HG02885 (cell line): ENCODE measurements around the gene AGBL5.
A peak's percentile ranks its signal among the peaks of the same experiment; 100 is the strongest.
"Not testable (repeated sequence)": the region's sequence is repeated elsewhere in the genome, so short reads cannot be mapped to it uniquely, and the experiment has no call there.

Source experiments
- ATAC-seq: cut with Tn5 transposase; IDR thresholded peaks from one replicate; pipeline ENCODE4 v1.9.1; 2021; ENCODE audit warnings: mild to moderate bottlenecking; ENCODE audit not compliant: unreplicated experiment, poor library complexity

Gene AGBL5

DNA sequence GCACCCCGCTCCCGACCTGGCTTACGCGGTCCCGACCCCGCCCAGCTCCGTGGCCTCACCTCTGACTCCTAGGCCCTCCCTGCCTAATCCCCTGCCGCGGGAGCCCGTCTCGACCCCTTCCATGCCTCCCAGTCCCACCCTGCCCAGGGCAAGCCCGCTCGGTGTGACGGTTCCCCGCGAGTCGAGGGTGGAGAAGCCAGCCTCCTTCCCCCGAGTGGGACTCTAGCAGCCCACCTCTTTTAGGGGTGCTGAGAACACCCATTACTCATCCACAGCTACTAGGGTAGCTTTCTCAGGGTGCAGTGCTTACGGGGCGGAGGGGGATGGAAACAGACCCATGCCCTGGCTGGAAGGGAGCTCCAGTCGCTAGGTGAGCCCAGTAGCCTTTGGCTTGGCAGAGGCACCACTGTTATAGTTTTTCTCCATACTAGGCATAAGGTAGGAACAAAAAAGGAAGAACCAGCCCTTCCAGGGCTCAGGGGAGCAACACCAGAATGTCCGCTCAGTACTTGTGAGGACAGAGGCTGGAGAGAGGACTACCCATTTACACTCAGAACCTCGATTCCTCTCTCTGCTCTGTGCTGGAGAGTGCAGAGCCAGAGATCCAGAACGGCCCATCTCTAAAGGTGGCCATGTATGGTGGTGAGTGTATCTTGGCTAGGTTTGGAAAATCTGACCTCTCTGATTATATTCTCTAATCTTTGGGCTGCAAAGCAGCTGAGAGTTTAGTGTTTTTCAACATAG, 606 bp downstream of the AGBL5 start:
- no peak for ATAC-seq

GRCh38 chr2:27053321-27053720, 1.9 kb downstream of the AGBL5 start:
- no peak for ATAC-seq

- no peak for ATAC-seq
Measured at GRCh38 chr2:27053776-27054175, 2.3 kb downstream of the AGBL5 start.

GRCh38 chr2:27054721-27055120, 3.3 kb downstream of the AGBL5 start:
- ATAC-seq, result no peak

GRCh38 chr2:27057184-27057583, 5.7 kb downstream of the AGBL5 start:
- ATAC-seq, result no peak

DNA sequence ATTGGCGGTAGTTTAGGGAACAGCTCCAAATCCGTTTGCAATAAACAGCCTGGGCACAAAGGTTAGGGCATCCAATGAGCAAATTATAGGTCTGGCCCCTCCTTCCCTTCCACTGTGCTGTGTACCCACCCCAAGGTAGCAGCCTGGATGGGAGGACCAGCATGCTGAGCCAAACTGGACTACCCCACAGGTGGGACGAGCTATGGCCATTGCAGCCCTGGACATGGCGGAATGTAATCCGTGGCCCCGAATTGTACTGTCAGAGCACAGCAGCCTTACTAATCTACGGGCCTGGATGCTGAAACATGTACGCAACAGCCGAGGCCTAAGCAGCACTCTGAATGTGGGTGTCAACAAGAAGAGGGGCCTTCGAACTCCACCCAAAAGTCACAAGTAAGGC, 6.7 kb downstream of the AGBL5 start:
- no peak for ATAC-seq

GRCh38 chr2:27059141-27059820, 7.8 kb downstream of the AGBL5 start:
- no peak for ATAC-seq

GRCh38 chr2:27060323-27060722, 8.9 kb downstream of the AGBL5 start:
- ATAC-seq, result no peak

DNA sequence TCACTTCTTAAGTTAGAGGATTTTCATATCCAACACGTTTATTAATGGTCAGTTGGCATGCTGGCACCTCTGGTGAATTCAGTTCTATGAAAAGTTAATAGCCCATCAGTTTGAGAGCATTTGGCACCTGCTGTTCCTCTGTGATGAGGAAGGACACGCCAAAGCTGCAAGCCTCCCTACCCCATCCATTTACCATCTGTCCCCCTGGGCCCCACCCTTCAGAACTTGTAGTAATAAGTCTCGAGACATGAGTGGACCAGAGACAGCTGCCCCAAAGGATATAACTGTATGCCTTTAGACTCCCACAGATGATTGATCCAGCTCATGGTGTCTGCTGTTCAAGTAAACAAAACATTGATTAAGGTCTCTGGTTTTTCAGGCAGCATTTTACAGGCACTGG, 13.7 kb downstream of the AGBL5 start:
- ATAC-seq, result no peak

DNA sequence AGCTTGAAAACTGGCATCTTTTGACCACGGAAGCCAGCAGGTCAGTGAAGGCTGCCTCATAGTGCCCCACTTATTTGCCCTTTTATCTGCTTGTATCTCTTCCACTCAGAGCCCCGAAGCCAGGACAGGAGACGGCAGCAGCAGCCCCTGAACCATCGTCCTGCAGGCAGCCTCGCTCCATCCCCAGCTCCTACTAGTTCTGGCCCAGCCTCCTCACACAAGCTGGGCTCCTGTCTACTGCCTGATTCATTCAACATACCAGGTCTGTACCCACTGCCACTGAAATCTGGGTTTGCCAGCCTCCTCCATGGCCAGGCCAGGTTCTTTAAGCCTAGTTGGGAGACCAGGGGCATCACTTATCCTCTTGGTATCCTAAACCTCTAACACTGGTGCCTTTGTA, 15.9 kb downstream of the AGBL5 start:
- no peak for ATAC-seq

DNA sequence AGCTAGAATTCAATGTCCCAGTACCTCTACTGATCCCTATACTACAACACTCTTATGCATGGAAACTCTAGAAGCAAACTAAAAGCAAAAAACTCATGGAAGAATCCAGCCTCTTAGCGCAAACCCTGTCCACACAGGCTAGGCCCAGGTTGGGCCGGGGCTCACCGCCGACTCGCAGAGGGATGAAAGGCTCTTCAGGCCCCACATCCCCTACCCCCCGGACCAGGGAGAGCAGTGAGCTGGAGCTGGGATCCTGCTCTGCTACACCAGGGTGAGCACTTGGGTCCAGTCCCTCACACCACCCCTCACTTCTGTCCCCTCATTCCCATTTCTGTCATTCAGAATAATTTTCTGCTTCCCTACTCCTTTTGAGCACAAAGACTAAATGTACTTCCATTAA, 18.0 kb downstream of the AGBL5 start:
- no peak for ATAC-seq

GRCh38 chr2:27069961-27070618, 18.6 kb downstream of the AGBL5 start:
- no peak for ATAC-seq

DNA sequence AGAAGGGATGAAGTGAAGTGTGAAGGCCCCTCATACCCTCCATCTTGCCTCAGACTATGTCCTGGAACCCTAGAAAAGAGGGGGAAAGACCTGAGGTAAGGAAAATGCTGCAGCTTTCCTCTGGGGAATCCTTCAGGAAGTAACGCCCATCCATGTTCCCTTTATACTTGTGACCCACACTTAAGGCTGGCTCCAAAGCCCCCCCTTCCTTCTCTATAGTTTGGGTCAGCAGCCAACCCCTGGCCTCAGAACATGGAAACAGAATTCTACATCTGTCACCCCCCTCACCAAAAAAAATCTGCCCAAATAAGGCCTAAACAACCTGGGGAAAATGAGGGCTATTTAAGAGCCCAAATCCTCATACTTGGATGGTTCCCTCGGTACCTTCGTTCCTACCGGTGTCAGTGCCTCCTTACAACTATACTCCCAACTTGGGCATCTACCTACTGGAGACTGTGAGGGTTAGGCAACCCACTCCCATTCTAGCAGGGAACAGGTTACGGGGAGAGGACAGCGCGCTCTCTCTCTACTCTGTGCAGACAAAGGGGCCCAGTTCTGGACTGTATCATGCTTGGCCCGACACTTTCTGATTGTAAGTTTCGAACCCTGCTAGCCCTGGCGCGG, 19.3 kb downstream of the AGBL5 start:
- peak; percentile 10 for ATAC-seq

GRCh38 chr2:27071277-27071989, 20.0 kb downstream of the AGBL5 start, which contains the start of gene OST4:
Gene OST4, minus strand, starts transcription at chr2:27071654.
- peak; percentile 89 for ATAC-seq

DNA sequence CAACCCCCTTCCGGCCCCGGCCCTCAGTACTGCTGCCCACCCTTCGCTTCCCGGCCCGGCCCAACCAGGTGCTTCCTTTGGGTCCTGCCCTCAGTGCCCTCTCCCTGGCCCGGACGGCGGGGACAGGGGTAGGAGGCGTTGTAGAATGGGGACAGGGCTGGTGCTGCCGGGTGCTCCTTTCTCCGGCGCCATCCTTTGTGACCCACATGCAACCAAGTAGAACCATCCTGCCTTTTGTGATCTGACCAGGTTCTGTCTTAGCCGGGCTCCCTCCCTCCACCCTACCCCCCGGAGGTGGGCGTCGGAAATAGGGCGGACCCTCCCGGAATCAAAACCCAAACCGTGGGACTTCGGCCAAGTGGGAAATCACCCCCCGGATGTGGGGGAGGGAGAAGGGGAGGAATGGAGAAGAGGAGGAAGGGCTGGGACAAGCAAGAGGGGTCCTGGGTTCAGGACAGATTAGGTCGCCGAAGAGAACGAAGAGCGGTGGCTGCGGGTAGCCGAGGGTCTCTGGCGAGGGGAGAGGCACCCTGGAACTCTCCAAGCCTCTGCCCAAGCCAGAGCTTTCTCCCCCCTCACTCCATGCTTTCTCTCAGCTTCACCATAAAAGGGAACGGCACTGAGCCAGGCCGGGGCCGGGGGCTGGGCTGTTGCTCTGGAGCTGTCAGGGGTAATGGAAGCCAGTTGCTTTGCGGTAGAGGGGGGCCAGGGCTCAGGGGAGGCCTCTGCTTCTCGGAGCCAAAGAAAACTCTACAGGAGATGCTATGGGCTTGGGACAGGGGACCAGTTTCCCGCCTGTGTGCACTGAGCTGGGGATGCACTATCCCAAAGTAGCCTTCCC, 20.7 kb downstream of the AGBL5 start:
- peak; percentile 10 for ATAC-seq

DNA sequence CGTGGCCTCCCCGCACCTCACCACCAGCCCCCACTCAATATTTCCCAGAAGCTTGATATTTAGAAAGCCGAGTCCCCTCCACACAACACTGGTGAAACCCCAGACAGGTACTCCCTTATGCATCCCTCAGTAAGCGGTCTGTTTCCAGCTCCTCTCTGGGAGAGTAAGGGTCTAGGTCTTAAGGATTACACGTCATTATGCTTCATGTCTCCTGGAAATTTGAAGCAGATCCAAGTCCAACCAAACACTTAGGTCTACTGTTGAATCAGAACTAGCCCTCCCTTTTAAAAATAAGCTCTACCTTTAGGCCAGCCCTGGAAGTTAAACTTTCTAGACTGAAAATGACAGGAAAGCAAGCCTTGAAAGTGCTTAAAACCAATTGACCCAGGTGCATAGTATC, 21.5 kb downstream of the AGBL5 start:
- ATAC-seq, result no peak

DNA sequence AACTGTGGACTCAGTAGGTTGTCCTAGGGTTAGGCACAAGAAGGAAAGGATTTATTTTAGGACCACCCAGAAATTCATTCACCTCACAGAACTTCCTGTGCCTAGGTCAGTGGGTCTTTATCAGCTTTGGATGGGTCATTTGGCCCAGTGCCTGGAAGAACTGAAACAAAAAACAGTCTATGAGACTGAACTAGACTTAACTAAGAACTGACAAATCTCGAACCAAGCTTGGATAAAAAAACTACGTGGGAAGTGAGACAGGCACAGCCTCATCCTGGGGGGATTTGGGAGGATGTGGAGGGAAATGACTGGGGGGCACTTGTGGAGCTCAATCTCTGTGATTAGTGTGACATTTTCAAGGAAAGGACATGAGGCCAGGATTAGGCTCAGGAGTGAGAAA, 22.3 kb downstream of the AGBL5 start:
- ATAC-seq, result no peak

GRCh38 chr2:27074738-27075565, 23.5 kb downstream of the AGBL5 start:
- no peak for ATAC-seq

GRCh38 chr2:27075566-27075871, 24.1 kb downstream of the AGBL5 start:
- not testable (repeated sequence) for ATAC-seq
